HG03025 (cell line): ENCODE results near the gene ASPSCR1.

Experiments
- ATAC-seq: cut with Tn5 transposase; IDR thresholded peaks from one replicate; pipeline ENCODE4 v1.9.1; 2021; ENCODE audit warnings: mild to moderate bottlenecking, moderate library complexity; ENCODE audit not compliant: unreplicated experiment, low FRiP score

Gene ASPSCR1

GRCh38 chr17:81998212-81998611 lies 20.8 kb downstream of the ASPSCR1 start:
- no peak for ATAC-seq

- no peak for ATAC-seq
These were observed 21.4 kb downstream of the ASPSCR1 start for GRCh38 chr17:81998691-81999438.

DNA sequence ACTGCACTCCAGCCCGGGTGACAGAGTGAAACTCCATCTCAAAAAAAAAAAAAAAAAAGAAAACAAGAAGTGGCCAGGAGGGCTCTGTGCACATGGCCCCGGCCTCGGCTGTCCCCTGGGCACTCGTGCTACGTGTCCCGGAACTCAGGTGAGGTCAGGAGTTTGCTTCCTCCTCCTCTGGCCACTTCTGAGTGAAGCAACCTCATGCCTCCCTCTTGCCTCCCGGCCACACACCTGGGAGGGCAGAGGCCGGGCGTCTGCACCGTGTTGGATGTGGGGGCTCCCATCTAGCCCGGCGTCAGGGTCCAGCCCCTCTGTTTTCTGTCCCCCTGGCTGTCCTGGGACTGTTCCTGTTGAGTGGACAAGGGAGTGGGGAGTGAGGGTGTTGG lies 22.2 kb downstream of the ASPSCR1 start:
- no peak for ATAC-seq

- ATAC-seq: no peak
These were observed 22.8 kb downstream of the ASPSCR1 start for GRCh38 chr17:81999976-82000802.

GRCh38 chr17:82000803-82001570 lies 23.6 kb downstream of the ASPSCR1 start:
- no peak for ATAC-seq

DNA sequence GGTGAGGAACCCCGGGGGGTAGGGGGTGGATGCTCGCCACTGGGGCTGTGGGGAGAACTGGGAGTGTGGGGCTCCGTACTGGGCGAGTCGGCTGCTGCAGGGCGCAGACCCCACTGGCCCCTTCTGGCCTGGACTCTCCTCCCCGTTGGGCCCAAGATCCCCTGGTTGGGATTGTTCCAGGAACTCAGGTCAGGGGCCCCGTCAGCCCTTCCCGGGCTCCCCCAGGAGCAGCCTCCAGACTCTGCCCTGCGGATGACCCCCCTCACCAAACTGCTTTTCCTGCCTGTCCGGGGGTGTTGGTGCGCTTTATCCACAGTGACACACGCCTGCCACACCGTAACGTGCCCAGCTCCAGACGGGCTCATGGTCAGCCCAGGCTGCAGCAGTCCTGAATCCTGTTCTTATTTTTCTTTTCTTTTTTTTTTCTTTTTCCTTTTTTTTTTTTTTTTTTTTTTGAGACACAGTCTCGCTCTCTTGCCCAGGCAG lies 24.2 kb downstream of the ASPSCR1 start:
- no peak for ATAC-seq

GRCh38 chr17:82003411-82004381 lies 26.3 kb downstream of the ASPSCR1 start:
- no peak for ATAC-seq

DNA sequence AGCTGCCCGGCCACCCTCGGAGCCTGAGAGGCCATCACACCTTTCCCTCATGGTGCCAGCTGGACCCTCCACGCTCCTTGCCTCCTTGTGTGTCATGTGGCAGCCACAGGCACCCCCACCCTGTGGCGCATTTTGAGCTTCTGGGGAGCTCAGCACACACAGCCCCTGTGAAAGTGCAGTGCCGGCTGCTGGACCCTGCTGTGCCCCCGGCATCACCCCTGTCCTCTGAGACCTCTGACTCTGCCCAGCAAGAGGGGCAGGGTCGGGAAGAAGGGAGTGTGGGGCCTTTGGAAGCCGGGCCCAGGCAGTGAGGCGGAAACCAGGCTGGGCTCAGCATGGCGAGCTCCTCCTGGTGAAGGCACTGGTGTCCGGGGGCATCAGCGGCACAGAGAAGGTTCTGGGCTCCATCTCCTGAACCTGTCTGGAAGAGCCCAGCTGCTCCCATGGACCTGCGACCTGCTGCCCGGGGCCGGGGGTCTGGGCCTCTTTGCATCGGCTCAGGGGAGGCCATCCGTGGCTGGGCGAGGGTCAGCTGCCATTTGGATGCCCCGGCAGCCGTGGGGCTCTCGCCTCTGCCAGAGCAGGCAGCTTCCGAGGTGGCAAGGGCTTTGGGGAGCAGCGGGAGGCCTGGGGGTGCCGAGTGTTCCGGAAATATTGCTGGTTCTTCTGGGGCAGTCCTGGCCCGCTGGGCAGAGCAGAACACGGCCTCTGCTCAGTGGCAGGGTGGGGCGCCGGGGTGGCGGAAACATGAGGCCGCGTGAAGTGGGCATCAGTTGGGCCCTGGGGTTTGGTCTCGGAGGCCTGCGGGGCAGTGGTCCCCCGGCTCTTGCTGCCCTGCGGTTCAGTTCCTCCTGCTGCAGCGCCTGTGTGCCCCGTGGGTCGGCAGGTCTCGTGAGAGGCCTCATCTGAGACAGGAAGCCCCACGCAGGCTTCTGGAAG lies 27.4 kb downstream of the ASPSCR1 start:
- ATAC-seq: no peak

- no peak for ATAC-seq
These were observed 28.4 kb downstream of the ASPSCR1 start for GRCh38 chr17:82005701-82006348.

DNA sequence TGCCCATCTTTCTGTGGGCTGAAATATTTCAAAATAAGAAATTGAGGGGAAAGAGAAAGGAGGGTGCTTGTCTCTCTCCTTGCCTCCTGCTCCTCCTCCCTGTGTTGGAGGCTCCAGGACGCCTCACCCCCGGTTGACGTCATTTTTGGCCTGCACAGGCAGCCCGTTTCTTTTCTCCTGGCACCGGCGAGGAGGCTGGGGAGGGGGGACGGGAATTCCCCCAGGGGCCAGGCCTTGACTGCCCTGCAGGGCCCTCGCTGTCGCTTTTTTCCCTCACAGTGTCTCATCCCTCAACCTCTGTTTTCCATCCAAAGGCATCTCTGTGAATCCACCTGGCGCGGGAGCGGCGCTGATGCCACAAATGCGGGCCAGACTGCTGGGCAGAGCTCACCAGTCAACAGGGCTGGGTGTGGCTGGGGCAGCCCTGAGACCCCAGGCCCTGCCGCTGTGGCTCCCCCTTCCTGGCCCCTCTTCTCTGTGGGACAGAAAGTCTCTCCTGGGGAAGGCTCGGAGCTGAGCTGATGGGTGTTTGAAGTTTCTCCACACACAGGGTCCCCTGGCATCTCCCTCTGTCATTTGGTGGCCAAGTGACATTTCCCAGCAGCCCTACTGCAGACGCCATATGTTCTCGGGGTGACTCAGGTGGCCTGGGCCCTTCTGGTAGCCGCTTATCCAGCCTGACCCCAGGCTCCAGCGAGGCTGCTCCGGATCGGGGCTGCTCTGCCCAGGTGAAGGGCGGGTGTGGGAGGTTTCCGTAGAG lies 29.2 kb downstream of the ASPSCR1 start:
- no peak for ATAC-seq

GRCh38 chr17:82007228-82007494 lies 29.7 kb downstream of the ASPSCR1 start:
- no peak for ATAC-seq

DNA sequence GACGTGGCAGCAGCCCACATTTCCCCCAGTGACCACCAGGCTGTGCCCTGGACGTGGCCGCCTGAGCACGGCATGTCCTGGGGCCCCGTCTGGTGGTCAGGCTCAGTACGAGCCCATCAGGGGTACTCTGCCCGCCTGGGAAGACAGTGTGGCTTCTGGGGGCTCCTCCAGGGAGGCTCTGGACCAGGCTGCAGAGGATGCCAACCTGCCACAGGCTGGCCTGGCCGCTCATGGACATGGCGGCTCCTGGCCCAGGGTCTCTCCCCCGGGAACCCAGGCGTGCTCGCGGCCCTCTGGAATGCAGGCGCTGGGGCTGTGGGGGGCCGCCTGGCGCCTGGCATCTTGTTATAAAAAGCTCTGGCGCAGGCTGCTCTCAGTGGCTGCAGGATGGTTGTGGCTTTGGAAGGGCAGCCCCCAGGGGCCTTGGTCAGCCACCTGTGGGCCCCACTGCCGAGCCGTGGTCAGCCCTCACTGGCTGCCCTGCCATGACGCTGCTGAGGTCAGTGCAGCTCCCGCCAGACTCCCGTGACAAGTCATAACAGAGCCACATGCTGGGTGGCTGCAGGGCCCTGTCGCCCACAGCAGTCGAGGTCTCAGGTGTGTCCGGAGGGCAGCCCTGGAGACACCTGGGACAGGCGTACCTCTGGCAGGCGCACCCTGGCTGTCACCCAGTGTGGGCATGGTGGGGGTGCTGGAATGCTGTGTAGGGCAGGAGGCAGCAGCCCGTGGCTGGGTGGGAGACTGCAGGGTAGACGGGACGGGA lies 30.2 kb downstream of the ASPSCR1 start:
- ATAC-seq: no peak

- ATAC-seq: no peak
These were observed 31.0 kb downstream of the ASPSCR1 start for GRCh38 chr17:82008258-82008940.

DNA sequence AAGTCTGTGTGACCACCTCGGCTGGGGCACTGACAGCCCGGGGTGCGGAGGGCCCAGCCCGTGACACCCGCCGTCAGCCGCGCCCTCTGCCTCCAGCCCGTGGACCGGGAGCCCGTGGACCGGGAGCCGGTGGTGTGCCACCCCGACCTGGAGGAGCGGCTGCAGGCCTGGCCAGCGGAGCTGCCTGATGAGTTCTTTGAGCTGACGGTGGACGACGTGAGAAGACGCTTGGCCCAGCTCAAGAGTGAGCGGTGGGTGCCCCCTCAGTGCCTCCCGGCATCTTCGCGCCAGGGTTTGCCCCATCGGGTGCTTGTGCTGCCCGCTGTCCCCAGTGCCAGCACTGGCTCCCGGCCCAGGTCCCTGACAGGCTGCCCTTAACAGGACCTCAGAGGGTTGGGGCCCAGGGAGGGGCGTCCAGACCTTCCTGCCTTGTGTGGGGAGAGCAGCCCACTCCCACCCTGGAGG lies 31.5 kb downstream of the ASPSCR1 start:
- ATAC-seq: no peak

DNA sequence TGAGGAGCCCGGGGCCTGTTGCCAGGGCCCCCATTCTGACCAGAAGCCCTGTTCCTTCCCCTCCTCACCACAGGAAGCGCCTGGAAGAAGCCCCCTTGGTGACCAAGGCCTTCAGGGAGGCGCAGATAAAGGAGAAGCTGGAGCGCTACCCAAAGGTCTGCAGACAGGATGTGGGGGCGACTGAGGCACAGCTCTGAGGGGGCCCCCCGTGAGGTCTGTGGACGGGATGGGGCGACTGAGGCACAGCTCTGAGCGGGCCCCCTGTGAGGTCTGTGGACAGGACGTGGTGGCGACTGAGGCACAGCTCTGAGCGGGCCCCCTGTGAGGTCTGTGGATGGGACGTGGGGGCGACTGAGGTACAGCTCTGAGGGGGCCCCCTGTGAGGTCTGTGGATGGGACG lies 32.0 kb downstream of the ASPSCR1 start:
- no peak for ATAC-seq
